ENCODE data around the gene SRPRB.
A peak's percentile ranks its signal among the peaks of the same experiment; 100 is the strongest.

SRPRB gene, protein sequence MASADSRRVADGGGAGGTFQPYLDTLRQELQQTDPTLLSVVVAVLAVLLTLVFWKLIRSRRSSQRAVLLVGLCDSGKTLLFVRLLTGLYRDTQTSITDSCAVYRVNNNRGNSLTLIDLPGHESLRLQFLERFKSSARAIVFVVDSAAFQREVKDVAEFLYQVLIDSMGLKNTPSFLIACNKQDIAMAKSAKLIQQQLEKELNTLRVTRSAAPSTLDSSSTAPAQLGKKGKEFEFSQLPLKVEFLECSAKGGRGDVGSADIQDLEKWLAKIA

DNA sequence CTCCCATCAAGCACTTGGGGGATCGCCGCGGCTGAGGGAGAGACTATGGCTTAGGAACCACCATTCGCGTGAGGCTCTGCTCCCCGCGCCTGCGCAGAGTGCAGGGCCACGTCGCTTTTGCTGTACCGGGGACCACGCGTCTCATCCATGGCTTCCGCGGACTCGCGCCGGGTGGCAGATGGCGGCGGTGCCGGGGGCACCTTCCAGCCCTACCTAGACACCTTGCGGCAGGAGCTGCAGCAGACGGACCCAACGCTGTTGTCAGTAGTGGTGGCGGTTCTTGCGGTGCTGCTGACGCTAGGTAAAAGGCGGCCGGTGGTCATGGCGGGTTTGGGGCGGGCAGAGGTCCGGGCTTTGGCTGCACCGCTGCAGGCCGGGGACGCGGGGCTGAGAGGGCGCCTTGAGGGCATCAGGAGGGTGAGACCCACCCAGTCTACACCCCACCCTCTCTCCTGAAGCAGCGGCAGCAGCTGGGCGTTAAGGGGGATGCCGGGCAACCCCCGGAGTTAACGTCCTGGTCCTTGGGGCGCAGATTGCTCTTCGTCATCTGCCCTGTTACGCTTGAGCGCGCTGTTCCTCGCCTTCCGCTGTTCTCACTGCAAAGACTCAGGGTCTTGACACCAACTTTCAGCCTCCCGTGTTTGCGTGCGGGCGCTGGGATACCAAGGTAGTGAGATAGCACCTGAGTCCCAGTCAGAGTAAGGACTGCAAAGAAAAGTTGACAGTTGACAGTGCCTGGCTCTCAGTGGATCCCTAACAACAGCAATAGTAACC lies at the start of gene SRPRB:
SRPRB (plus strand) TSS at position 114 of the 774 bp plus-strand sequence; CDS start at position 148, 34 bp downstream.
- DNase-seq = peak; percentile 97

GRCh38 chr3:133756716-133757694 lies 48.6 kb upstream of the SRPRB start:
- DNase-seq = no peak

DNA sequence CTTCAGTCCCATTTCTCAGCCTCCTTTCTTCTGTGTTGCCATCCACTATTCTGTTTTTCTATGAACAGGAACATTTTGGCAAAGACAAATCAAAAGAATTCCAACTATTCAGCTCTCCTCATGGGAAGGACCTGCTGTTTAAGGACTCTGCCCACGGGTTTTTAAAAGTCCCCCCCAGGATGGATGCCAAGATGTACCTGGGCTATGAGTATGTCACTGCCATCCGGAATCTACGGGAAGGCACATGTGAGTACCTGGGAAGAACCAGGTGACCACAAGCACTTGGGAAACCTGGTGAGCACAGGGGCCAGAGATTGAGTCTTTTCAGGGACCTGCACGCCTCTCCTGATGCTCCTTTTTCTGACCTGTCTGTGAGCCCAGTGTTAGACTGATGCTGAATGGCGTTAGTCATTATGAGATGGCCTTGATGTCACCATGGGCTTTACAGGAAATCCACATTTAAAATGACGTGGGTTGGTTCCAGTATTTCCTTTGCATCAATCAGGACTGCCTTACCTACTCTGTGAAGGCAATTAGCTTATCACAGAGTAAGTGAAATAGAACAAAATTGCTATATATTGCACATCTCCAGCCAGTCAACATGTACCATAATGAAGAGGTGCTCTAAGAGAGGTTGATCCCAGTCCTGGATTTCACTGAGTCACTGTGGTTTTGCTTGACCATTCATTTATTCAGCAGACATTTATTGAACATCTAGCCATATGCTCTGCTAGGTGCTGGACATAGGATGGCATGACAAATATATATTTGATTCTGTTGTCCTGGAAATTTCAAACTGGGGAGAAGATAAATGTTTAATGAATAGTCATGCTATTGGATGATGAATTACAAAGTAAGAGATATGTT lies 47.7 kb upstream of the SRPRB start:
- DNase-seq = no peak

- no peak for DNase-seq
Observed at GRCh38 chr3:133758568-133758928, 47.1 kb upstream of the SRPRB start.

GRCh38 chr3:133758964-133759739 lies 46.5 kb upstream of the SRPRB start:
- no peak for DNase-seq

DNA sequence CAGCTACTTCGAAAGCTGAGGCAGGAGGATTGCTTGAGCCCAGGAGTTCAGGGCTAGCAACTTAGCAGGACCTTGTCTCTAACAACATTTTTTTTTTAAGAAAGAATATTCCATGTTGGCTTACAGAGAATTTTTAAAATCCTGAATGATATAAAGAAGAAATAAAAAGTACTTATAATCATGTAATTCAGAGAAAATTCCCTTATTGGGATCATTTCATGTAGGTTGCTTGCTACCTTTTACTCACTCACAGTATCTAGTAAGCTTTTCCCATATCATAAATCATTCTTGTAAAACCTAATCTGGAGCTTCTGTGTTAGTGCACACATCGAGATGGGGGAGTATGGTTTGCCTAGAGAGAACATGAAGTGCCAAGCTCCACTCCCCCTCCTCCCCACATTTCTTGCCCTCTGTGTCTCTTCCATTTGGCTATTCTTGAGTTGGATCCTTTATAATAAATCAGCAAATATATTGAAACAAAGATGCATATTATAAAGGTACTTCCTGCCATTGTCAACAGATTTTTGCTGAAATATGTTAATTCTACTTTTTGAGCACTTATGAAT lies 45.8 kb upstream of the SRPRB start:
- DNase-seq = no peak

GRCh38 chr3:133760916-133761315 lies 44.7 kb upstream of the SRPRB start:
- no peak for DNase-seq

DNA sequence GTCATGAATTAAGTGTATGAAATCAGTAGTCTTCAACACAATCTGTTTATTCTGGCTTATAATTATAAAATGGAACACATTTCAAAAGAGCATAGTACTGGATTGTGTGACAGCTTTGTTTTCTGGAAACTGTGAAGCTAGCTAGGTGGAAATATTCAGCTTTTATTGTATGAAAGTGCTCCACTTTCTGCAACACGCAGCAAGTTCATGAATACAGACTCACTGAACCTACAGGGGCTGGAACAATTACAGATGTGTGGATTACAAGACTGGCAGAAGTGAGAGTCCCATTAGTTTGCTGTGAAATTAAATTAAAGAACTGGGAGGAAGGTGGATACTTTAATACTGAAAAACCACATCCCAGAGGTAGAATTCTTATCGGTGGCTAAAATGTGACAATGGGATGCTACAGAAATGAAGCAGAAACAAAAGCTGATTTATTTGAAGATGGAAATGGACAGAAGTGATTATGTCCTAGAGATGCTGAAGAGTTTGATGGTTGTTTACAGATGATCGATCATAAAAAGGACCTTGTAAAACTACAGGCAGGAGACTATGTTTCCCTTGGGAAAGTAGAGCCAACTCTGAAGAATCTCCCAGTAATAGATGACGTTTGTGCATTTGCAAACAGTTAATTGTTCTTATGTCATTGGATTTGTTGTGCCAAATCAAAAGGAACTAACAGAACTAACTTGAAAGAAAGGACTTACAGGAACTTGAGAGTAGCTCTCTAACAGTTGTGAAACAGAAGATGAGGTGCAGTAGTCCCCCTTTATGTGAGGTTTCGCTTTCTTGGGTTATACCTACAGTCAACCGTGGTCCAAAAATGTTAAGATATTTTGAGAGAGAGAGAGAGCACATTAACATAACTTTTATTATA lies 43.8 kb upstream of the SRPRB start:
- no peak for DNase-seq

GRCh38 chr3:133762539-133762938 lies 43.1 kb upstream of the SRPRB start:
- no peak for DNase-seq

DNA sequence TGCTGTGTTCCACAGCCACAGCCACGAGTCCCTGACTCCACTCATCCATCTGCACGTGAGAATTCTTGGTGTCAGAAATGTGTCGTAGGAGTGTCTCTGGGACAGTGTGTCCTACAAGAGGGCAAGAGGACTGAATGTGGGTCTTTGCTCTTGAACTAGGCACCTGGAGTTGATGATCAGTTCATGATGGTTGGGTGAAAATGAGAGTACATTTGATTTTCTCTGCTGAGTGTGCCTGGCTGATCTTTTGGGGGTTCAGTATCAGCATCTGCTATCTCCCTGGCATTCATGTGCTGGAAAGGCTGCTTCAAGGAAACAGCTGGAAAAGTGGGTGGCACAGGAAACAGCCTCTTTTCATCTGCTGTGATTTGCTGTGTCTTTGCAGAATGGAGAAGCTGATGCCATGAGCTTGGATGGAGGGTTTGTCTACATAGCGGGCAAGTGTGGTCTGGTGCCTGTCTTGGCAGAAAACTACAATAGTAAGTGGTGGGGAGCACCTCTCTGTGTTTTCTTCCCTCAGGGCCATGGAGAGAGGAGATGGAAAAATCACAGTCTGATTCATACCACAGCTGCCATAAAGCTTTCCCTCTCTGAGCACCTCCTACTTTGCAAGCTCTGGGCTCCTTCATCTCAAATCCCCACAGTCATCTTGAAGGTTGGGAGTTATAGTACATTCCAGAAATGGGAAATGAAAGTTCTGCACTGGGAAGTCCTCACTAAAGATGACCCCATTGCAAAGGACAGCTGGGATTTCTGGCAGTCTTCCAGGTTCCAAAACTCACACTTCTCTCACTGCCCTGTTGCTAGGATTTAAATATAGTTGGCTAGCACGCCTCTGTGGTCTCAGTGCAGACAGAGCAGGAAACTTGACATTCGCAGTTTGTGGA lies 41.6 kb upstream of the SRPRB start:
- no peak for DNase-seq

GRCh38 chr3:133765256-133765655 lies 40.4 kb upstream of the SRPRB start:
- no peak for DNase-seq

GRCh38 chr3:133767607-133768006 lies 38.0 kb upstream of the SRPRB start:
- DNase-seq = no peak

- DNase-seq = no peak
Observed at GRCh38 chr3:133769536-133769935, 36.1 kb upstream of the SRPRB start.

GRCh38 chr3:133773732-133774131 lies 31.9 kb upstream of the SRPRB start:
- no peak for DNase-seq

DNA sequence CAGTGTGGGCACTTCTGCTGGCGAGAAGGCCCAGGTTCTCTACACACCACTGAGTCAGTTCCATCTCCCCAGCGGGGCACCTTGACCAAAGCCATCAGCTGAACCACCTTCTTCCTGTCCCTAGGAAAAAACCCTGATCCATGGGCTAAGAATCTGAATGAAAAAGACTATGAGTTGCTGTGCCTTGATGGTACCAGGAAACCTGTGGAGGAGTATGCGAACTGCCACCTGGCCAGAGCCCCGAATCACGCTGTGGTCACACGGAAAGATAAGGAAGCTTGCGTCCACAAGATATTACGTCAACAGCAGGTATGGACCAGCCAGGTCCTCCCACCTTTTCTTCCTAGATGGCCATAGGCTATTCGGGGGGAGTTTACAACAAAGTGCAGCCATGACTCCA lies 30.3 kb upstream of the SRPRB start:
- DNase-seq = no peak

- DNase-seq = no peak
Observed at GRCh38 chr3:133775835-133776234, 29.8 kb upstream of the SRPRB start.

- no peak for DNase-seq
Observed at GRCh38 chr3:133776794-133777438, 28.7 kb upstream of the SRPRB start.

GRCh38 chr3:133777807-133778568 lies 27.6 kb upstream of the SRPRB start:
- DNase-seq = no peak

All from CD4-positive, alpha-beta T cell treated with Interleukin-21 for 1 hour (primary cell).